K562 (cell line): ENCODE data around the gene TCF4. TPM values are rescaled to one million over a fixed set of nuclear protein-coding genes. Genes with fewer than 3 reads are reported as not detected.

Experiments
- ATAC-seq: fragments of 200-7000 bp; cut with Tn5 transposase; 3 replicates; pipeline ENCODE4 v1.9.1; 2020; ENCODE audit warnings: moderate library complexity
- BruUV-seq: library from RNA; stranded (reverse); fragments of 400-500 nt; replicated peaks from 2 replicates; lab custom pipeline; 2021; lab: Mats Ljungman, UMichigan
- CTCF ChIA-PET: fragments of 300-600 bp; formaldehyde crosslinking; extraction: SDS; loops from one replicate; lab custom pipeline; 2021; ENCODE audit warnings: low intra/inter-chr PET ratio; lab: Yijun Ruan, JAX
- POLR2A ChIA-PET: fragments of 300-600, 350-650 bp; sonication (Branson Sonifier 250); formaldehyde crosslinking; extraction: SDS; loops from one replicate; lab custom pipeline; 2021; ENCODE audit warnings: antibody characterized with exemption, inconsistent platforms; lab: Yijun Ruan, JAX
- DNase-seq, 4 experiments: peaks; one replicate each; pipeline versions ENCODE4 v3.0.0 to v3.0.0-alpha.2; 2011 to 2018; ENCODE audit warnings: low spot score in 3 of 4, mixed read lengths in 3 of 4; ENCODE audit errors: extremely low read depth in 1 of 4
- FAIRE-seq: peaks from 2 replicates; lab custom pipeline; 2011; peaks lifted over from hg19 to GRCh38; lab: Jason Lieb, UNC
- H2AFZ ChIP-seq: 2 replicates; pipeline ENCODE4 v1.6.0; 2011; ENCODE audit warnings: low read depth, low read length, control low read depth, inconsistent platforms
- H3K27ac ChIP-seq: fragments of 200-600 bp; 3 replicates; pipeline ENCODE4 v1.8.0; 2011; ENCODE audit warnings: low read depth, mild to moderate bottlenecking, control low read depth, inconsistent platforms, low read length, moderate library complexity, mixed read lengths; ENCODE audit errors: extremely low read depth
- H3K27me3 ChIP-seq, 2 experiments: fragments of 300-600 bp in 1 of 2; 2 replicates in 1 of 2; 3 replicates in 1 of 2; pipeline versions ENCODE4 v1.6.0 to v1.8.0; 2011; ENCODE audit warnings: inconsistent platforms in 2 of 2, low read length in 2 of 2, mild to moderate bottlenecking in 1 of 2, mixed read lengths in 1 of 2, moderate library complexity in 1 of 2; ENCODE audit not compliant: control insufficient read depth in 2 of 2, insufficient read depth in 2 of 2
- H3K36me3 ChIP-seq: fragments of 300-600 bp; 3 replicates; pipeline ENCODE4 v1.8.0; 2011; ENCODE audit warnings: mild to moderate bottlenecking, low read length, inconsistent platforms; ENCODE audit not compliant: control insufficient read depth, insufficient read depth
- H3K4me1 ChIP-seq, 2 experiments: fragments of 200-600 bp in 1 of 2; replicated peaks in 1 of 2; 2 replicates in 1 of 2; 3 replicates in 1 of 2; pipeline versions ENCODE4 v1.5.1 to v1.8.0; 2011; ENCODE audit warnings: inconsistent platforms in 2 of 2, low read length in 2 of 2, mild to moderate bottlenecking in 1 of 2, mixed read lengths in 1 of 2, moderate library complexity in 1 of 2; ENCODE audit not compliant: control insufficient read depth in 2 of 2, insufficient read depth in 2 of 2
- H3K4me2 ChIP-seq: 2 replicates; pipeline ENCODE4 v1.6.1; 2011; ENCODE audit warnings: low read length, control low read depth, inconsistent platforms, mixed read lengths; ENCODE audit not compliant: insufficient read depth
- H3K4me3 ChIP-seq: fragments of 200-600 bp; sonication (generic), shearing (Covaris generic); 2 replicates; pipeline ENCODE4 v1.5.1; 2016; ENCODE audit warnings: control low read depth, inconsistent platforms
- H3K79me2 ChIP-seq: fragments of 200-600 bp; 3 replicates; pipeline ENCODE4 v1.8.0; 2011; ENCODE audit warnings: low read length, inconsistent platforms; ENCODE audit not compliant: control insufficient read depth, insufficient read depth
- H3K9ac ChIP-seq, 2 experiments: 2 replicates each; pipeline versions ENCODE4 v1.6.0 to v1.6.1; 2011; ENCODE audit warnings: low read depth in 2 of 2, low read length in 2 of 2, control low read depth in 1 of 2, inconsistent platforms in 1 of 2, mild to moderate bottlenecking in 1 of 2, mixed read lengths in 1 of 2; ENCODE audit not compliant: insufficient read depth in 1 of 2
- H3K9me1 ChIP-seq: one replicate; pipeline ENCODE4 v1.6.0; 2011; ENCODE audit warnings: inconsistent platforms, mild to moderate bottlenecking, low read length, moderate library complexity; ENCODE audit not compliant: control insufficient read depth, insufficient read depth
- H3K9me3 ChIP-seq: replicated peaks from 2 replicates; pipeline ENCODE4 v1.5.1; 2011; ENCODE audit warnings: low read depth, low read length, inconsistent platforms; ENCODE audit not compliant: control insufficient read depth, insufficient read depth
- H4K20me1 ChIP-seq: replicated peaks from 2 replicates; pipeline ENCODE4 v1.6.1; 2011; ENCODE audit warnings: low read length, inconsistent platforms, mixed read lengths; ENCODE audit not compliant: control insufficient read depth, insufficient read depth
- CBX5 ChIP-seq: IDR thresholded peaks from 2 replicates; pipeline ENCODE4 v1.6.1; 2014; ENCODE audit warnings: low read depth, borderline replicate concordance
- E2F6 ChIP-seq, 2 experiments: IDR thresholded peaks; 2 replicates each; pipeline ENCODE4 v1.6.1; 2011; ENCODE audit warnings: borderline replicate concordance in 1 of 2, control low read depth in 1 of 2, low read depth in 1 of 2, low read length in 1 of 2, mild to moderate bottlenecking in 1 of 2, mixed read lengths in 1 of 2, moderate library complexity in 1 of 2; ENCODE audit not compliant: insufficient read depth in 1 of 2, insufficient read length in 1 of 2, poor library complexity in 1 of 2, severe bottlenecking in 1 of 2; ENCODE audit errors: extremely low read depth in 1 of 2
- ERF ChIP-seq: fragments of 450-650 bp; formaldehyde crosslinking; IDR thresholded peaks from 2 replicates; pipeline ENCODE4 v1.4.0; 2020; ENCODE audit warnings: mild to moderate bottlenecking, mixed read lengths
- IFI16 ChIP-seq: fragments of 250-450 bp; sonication (Bioruptor Pico); IDR thresholded peaks from 2 replicates; pipeline ENCODE4 v2.1.2; 2022; ENCODE audit warnings: mild to moderate bottlenecking, inconsistent platforms
- MLLT1 ChIP-seq, 2 experiments: fragments of 450-650 bp; IDR thresholded peaks; 2 replicates each; pipeline ENCODE4 v1.6.1; 2016
- MYNN ChIP-seq, 2 experiments: sonication (generic); formaldehyde crosslinking in 1 of 2; IDR thresholded peaks; 2 replicates each; pipeline versions ENCODE4 v1.5.0 to v1.6.1; 2016 to 2020; ENCODE audit warnings: antibody characterized with exemption in 1 of 2, missing genetic modification reagents in 1 of 2
- SIN3A ChIP-seq, 2 experiments: fragments of 150-350 bp in 1 of 2; IDR thresholded peaks; 2 replicates each; pipeline ENCODE4 v1.6.1; 2011 to 2016; ENCODE audit warnings: borderline replicate concordance in 2 of 2, low read depth in 2 of 2, low read length in 2 of 2, mild to moderate bottlenecking in 2 of 2, moderate library complexity in 2 of 2; ENCODE audit not compliant: control insufficient read depth in 1 of 2
- STAT6 ChIP-seq: sonication (generic); formaldehyde crosslinking; IDR thresholded peaks from 2 replicates; pipeline ENCODE4 v1.8.1; 2023; ENCODE audit warnings: mild to moderate bottlenecking, missing genetic modification reagents
- THAP7 ChIP-seq: fragments of 250-450 bp; sonication (Bioruptor Pico); IDR thresholded peaks from 2 replicates; pipeline ENCODE4 v1.5.0; 2021
- ZNF253 ChIP-seq: fragments of 250-450 bp; sonication (Bioruptor Pico); conservative IDR thresholded peaks from 2 replicates; pipeline ENCODE4 v1.6.1; 2021; ENCODE audit warnings: mild to moderate bottlenecking
- ZNF395 ChIP-seq: fragments of 200-800 bp; sonication (Bioruptor generic); IDR thresholded peaks from 2 replicates; pipeline ENCODE4 v1.6.1; 2017; ENCODE audit warnings: missing genetic modification characterization, missing compliant biosample characterization
- WGBS: fragments of 100-300 bp; shearing (Covaris generic); methylation state at CpG from one replicate; pipeline ENCODE4 v1.1.6; 2016; ENCODE audit warnings: low coverage, mixed read lengths; ENCODE audit not compliant: insufficient coverage; ENCODE audit errors: missing lambda C conversion rate; 5-methylcytosine and 5-hydroxymethylcytosine counted together
- in situ Hi-C: fragments of 300-500 bp; cut with MboI; formaldehyde crosslinking; loops from 4 replicates; pipeline ENCODE4 v1.15.0; 2018; ENCODE audit warnings: inconsistent platforms, mixed read lengths
- intact Hi-C: fragments of 100-400 bp; cut with micrococcal nuclease; formaldehyde crosslinking; loops from 2 replicates; pipeline ENCODE4 v1.14.2; 2022
- polyA plus RNA-seq, 8 experiments: library from polyadenylated mRNA; depleted of rRNA in 4 of 8; stranded (reverse) in 5 of 8; unstranded in 3 of 8; fragments of >200 nt; fragmentation: Nextera tagmentation in 2 of 8; fragmentation: Illumina TruSeq in 1 of 8; extraction: Ambion mirVana in 2 of 8; extraction: Trizol in 1 of 8; gene quantifications; 2 replicates each; pipeline versions ENCODE4 v1.2.1 to v1.2.3, GENCODE V29; 2011 to 2014; ENCODE audit warnings: inconsistent platforms in 1 of 8, missing spikeins in 1 of 8
- total RNA-seq, 7 experiments: library from RNA; depleted of rRNA in 6 of 7; stranded (reverse); fragments of >200 nt in 6 of 7; fragmentation: Illumina TruSeq in 2 of 7; extraction: Trizol in 2 of 7; gene quantifications; 2 replicates each; pipeline versions ENCODE4 v1.2.1 to v1.2.3, GENCODE V29; 2011 to 2021; ENCODE audit warnings: low replicate concordance in 1 of 7

TCF4 gene
- total and polyA plus RNA-seq, 9 of the 15 experiments (the other 6 are each of a cell fraction or from before 2014, with no cell fraction given): 4.8 to 24.7 (median 15.2) TPM

GRCh38 chr18:55587418-55588110, 428 bp downstream of the TCF4 start:
- peaks cover 44% of the 10 kb centered on the region for H3K79me2 ChIP-seq
- intact Hi-C loops: loop anchor here (2.0 to 5.0 kb wide), 2 partner anchors 65 to 193 kb away; no protein-coding TSS in a partner anchor
- TF ChIP-seq STAT6 (no peak), THAP7 (CRISPR knock-in tag) (no peak), IFI16 (CRISPR knock-in tag) (no peak), ZNF253 (CRISPR knock-in tag) (no peak), ZNF395 (CRISPR knock-in tag) (0 out of 2 replicates have a peak, but pooled peaks have one; percentile 8), CBX5 (no peak), MLLT1 (IDR thresholded peaks at IDR 0.05) (0 out of 4 replicates have a peak, but pooled peaks of 1 of the 2 experiments have one; percentile 30), ERF (CRISPR knock-in tag) (no peak), MYNN (IDR thresholded peaks at IDR 0.05) (0 out of 2 replicates have a peak, but pooled peaks have one; percentile 37), MYNN (CRISPR knock-in tag; IDR thresholded peaks at IDR 0.05) (no peak), E2F6 (IDR thresholded peaks at IDR 0.05; ENCODE audit: borderline replicate concordance in 1 of 2, extremely low read depth in 1 of 2, insufficient read depth in 1 of 2, insufficient read length in 1 of 2, low read depth in 1 of 2, low read length in 1 of 2, poor library complexity in 1 of 2, severe bottlenecking in 1 of 2) (peak in 1 of 2 experiments; percentile 30), SIN3A (IDR thresholded peaks at IDR 0.05; ENCODE audit: borderline replicate concordance in 2 of 2, control insufficient read depth in 1 of 2, low read depth in 2 of 2, low read length in 2 of 2) (no peak)

More at GRCh38 chr18:55587418-55588110, 428 bp downstream of the TCF4 start:
- no peaks in the 10 kb centered on the region for H3K27me3 ChIP-seq
- H3K9ac ChIP-seq: peak overlapping the region; percentile 44 to 63; a peak in 3 of 4 replicates
- peak overlapping the region; percentile 75; the same call in 1 of the 3 replicates for H3K27ac ChIP-seq
- DNase-seq (peak; percentile 25 to 51 (median 44)), FAIRE-seq (no peak), ATAC-seq (no peak)
- H3K9me3 ChIP-seq: no peaks in the 10 kb centered on the region
- H3K4me1 ChIP-seq: peaks cover 6 to 23% of the 10 kb centered on the region in 2 experiments
- 0% methylated on average over 5 of the region's 63 CpGs for WGBS
- in situ Hi-C loops: no loop called here
- peaks cover 4% of the 10 kb centered on the region; the same call in 1 of the 3 replicates for H3K36me3 ChIP-seq
- POLR2A ChIA-PET: interaction anchor here (1.5 kb wide), 1 partner anchor 11 kb away, joined by 4 read pairs; no protein-coding TSS in a partner anchor
- peak overlapping the region; percentile 86; the same call in 1 of the 2 replicates for H3K4me2 ChIP-seq
- peak overlapping the region; percentile 19; the same call in 1 of the 2 replicates for H2AFZ ChIP-seq
- CTCF ChIA-PET: interaction anchor here (0.6 kb wide), 1 partner anchor 102 kb away, joined by 3 read pairs; no protein-coding TSS in a partner anchor
- no peaks in the 10 kb centered on the region for H4K20me1 ChIP-seq
- peak overlapping the region; percentile 63 for H3K4me3 ChIP-seq
- H3K9me1 ChIP-seq: no peaks in the 10 kb centered on the region
- no TSS peak for BruUV-seq
